Stimulated activated CD4-positive, alpha-beta T cell treated with anti-CD3 and anti-CD28 coated beads, Interleukin-4, amount 100 ng/mL, for 48 hours (primary cell): ENCODE data around the gene CDKN1C.

ENCODE experiments used
- DNase-seq, 2 donors: peaks; one replicate each; pipeline ENCODE4 v3.0.0-alpha.2; 2020; ENCODE audit warnings: low read depth in 2 of 2

CDKN1C gene

GRCh38 chr11:2890466-2891294 is 5.1 kb upstream of the CDKN1C start:
- DNase-seq, result no peak

DNA sequence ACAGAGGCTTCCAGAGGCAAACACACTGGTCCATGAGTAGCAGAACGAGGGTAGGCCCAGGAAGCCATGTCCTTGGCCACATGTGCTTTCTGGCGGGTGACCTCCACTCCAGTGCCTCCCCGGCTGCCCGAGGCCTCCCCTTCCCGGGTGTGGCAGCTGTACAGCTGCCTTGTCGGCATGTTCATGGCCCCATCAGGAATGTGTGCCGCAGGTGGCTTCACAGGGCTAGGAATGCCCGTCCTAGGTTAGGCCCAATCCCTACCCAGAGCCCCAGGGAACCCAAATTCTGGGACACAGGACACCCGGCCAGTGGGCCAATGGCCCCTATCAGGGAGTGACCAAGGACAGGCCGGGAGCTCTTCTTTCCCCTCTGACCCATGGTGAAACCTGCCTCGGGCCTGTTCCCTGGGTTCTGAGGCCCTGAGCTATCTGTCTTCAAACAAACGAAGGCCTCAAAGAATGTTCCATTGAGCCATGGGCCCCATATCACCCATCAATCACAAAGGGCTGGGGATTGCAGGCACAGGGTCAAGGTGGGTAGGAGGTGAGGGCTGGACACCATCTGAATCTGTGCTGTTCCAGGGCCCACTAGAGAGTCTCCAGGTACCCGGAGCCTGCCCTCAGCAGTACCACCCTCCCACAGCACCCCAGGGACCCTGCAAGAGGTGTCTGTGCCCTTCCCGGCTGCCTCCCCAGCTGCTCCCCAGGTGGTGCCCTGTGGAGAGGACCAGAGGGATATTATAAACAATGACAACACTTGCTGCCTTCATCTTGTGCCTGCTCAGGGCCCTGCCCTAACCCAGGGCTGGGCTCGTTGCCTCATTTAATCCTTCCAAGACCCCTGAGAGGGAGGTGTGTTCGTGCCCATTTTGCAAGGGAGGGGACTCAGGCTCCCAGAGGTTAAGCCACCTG is 4.0 kb upstream of the CDKN1C start:
- no peak for DNase-seq

- DNase-seq, result peak; percentile 81 to 93
These were observed 2.8 kb upstream of the CDKN1C start for GRCh38 chr11:2888266-2888968.

- no peak for DNase-seq
These were observed 2.1 kb upstream of the CDKN1C start for GRCh38 chr11:2887515-2888195.

DNA sequence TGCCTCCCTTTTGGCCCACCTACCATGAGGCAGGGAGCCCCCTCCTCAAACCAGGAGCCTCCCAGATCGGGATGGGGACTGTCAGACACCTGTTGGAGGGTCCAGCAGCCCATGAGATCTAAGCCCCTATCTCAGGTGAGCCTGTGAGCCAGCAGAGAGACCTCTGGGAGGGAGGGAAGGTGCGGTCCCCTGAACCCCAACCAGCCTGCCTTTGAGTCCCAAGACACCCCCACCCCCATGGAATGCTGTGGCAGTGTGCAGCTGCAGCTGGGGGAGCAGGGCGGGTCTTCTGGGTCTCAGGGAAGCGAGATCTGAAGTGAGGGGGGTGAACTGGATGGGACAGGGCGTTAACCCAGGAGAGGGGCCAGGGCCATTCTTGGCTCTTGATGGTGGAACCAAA is 1.4 kb upstream of the CDKN1C start:
- no peak for DNase-seq

GRCh38 chr11:2886191-2886894 is 768 bp upstream of the CDKN1C start:
- DNase-seq, result no peak

- no peak for DNase-seq
These were observed 428 bp downstream of the CDKN1C start for GRCh38 chr11:2885017-2885677.

GRCh38 chr11:2883979-2884815 is 1.4 kb downstream of the CDKN1C start:
- no peak for DNase-seq

DNA sequence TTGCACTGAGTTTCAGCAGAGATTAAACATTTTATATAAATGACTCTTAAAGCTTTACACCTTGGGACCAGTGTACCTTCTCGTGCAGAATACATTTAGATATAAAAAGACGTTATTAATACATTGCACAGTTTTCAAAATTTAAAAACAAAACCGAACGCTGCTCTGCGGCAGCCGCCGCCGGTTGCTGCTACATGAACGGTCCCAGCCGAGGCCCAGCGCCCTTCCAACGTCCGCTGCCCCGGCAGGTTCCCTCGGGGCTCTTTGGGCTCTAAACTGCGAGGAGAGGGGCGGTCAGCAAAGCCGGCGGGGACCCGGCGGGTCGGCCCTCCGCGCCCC is 2.0 kb downstream of the CDKN1C start:
- DNase-seq, result no peak

GRCh38 chr11:2882396-2883110 is 3.0 kb downstream of the CDKN1C start:
- DNase-seq, result no peak

- no peak for DNase-seq
These were observed 3.6 kb downstream of the CDKN1C start for GRCh38 chr11:2881981-2882375.

DNA sequence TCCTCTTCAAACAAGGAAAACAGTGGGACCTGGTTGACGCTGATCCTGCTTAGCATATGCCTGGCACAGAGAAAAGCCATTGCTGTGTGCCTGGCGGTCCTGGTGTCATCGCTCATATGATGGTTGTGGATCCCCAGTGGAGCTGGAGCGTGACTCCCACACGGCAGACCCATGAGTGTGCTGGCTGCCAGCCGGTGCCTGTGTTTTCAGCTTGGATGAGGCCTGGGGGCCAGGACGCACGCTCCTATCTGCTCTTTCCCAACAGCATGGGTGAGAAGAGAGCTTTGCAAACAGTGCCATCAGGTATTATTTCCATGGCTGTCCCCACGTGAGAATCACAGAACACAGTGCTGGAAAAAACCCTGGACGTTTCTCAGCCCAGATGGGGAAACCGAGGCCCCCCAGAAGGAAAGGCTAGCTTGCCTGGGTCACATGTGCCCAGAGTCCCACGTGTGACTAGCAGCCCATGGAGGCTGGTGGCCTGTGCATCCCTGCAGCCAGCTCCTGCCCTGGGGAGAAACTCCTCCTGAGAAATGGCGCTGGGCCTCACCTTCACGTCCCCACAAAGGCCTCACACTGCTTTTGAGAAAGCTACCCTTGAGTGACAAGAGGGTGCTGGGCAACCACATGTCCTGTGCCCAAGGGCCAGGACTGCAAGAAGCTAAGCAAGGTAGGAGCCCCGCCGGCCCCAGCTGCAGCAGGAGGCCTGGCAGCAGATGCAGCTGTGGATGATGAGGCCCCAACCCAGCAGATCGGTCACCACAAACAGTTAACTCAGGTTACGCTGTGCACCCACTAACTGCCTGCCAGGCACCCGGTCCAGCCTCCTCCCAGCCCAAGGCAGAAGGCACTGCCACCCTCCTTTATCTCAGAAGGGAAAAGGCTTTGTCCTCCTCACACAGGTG is 4.2 kb downstream of the CDKN1C start:
- no peak for DNase-seq

DNA sequence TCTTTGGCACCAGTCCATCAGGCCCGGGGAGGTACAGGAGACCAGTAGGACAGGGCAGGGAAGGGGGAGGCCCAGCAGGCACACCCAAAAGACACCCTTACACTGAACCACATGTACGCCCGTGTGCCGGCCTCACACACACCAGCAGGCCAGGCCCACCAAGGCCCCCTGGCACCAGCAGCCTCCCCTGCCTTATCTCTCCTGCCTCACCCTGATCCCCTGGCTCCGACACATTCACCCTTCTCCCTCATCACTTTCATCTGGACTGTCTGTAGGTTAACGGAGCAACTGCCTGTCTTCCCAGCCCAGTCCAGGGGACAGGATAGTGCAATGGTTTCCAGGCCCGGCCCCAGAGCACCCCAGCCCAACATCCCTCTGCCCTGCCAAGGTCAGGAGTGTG is 4.9 kb downstream of the CDKN1C start:
- DNase-seq, result no peak

GRCh38 chr11:2878782-2879181 is 6.8 kb downstream of the CDKN1C start:
- DNase-seq, result no peak

DNA sequence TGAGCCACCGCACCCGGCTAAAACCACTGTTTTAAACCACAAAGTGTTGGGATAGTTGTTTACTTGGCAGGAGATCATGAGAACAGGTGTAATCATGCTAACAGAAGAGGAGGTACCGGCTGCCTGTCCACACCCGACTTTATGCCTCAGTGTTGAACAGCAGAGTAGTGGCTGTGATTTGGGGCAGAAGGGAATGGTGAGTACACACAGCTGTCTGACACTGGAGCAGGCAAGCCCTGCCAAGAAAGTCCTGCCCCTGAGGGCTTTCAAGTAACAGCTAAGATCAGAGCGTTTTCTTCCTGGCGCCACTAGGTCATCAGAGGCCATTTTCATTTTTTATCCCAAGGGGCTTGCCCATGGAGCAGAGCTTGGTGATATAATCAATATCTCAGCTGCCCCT is 8.1 kb downstream of the CDKN1C start:
- no peak for DNase-seq

GRCh38 chr11:2874963-2875362 is 10.6 kb downstream of the CDKN1C start:
- no peak for DNase-seq

GRCh38 chr11:2870969-2871680 is 14.4 kb downstream of the CDKN1C start:
- no peak for DNase-seq
